Karpas-422 (cell line): ENCODE measurements around the gene SPAG6. TPM values are rescaled to one million over a fixed set of nuclear protein-coding genes. Genes with fewer than 3 reads are reported as not detected.

ENCODE experiments used
- DNase-seq: peaks from one replicate; pipeline ENCODE4 v3.0.0-alpha.2; 2015
- H2AFZ ChIP-seq: fragments of 200-600 bp; sonication (generic); 2 replicates; pipeline ENCODE4 v1.6.1; 2014; ENCODE audit warnings: antibody characterized with exemption, low read length, mixed read lengths
- H3K27ac ChIP-seq: fragments of 200-600 bp; sonication (generic); 2 replicates; pipeline ENCODE4 v1.5.1; 2014; ENCODE audit warnings: mild to moderate bottlenecking, low read length, moderate library complexity
- H3K27me3 ChIP-seq: fragments of 200-600 bp; sonication (generic); 2 replicates; pipeline ENCODE4 v1.6.1; 2014; ENCODE audit warnings: low read length, mixed read lengths
- H3K36me3 ChIP-seq: fragments of 200-600 bp; sonication (generic); 2 replicates; pipeline ENCODE4 v1.6.1; 2014; ENCODE audit warnings: low read length, mixed read lengths; ENCODE audit not compliant: insufficient read depth
- H3K4me1 ChIP-seq: fragments of 200-600 bp; sonication (generic); 2 replicates; pipeline ENCODE4 v1.6.1; 2014; ENCODE audit warnings: mild to moderate bottlenecking, low read length, mixed read lengths
- H3K4me2 ChIP-seq: fragments of 200-600 bp; sonication (generic); 2 replicates; pipeline ENCODE4 v1.6.1; 2014; ENCODE audit warnings: low read length, low read depth, mild to moderate bottlenecking; ENCODE audit not compliant: poor library complexity, severe bottlenecking
- H3K4me3 ChIP-seq: fragments of 200-600 bp; sonication (generic); 2 replicates; pipeline ENCODE4 v1.5.1; 2014; ENCODE audit warnings: mild to moderate bottlenecking, antibody characterized with exemption, low read length, mixed read lengths
- H3K79me2 ChIP-seq: fragments of 200-600 bp; sonication (generic); 2 replicates; pipeline ENCODE4 v1.6.1; 2014; ENCODE audit warnings: mild to moderate bottlenecking, low read length, mixed read lengths
- H3K9ac ChIP-seq: fragments of 200-600 bp; sonication (generic); 2 replicates; pipeline ENCODE4 v1.6.0; 2014; ENCODE audit warnings: low read length
- H3K9me2 ChIP-seq: fragments of 200-600 bp; sonication (generic), shearing (Covaris generic); replicated peaks from 2 replicates; pipeline ENCODE4 v1.6.0; 2014; ENCODE audit warnings: mild to moderate bottlenecking, low read length, moderate library complexity; ENCODE audit not compliant: insufficient read depth
- H3K9me3 ChIP-seq: fragments of 300-700, 200-600 bp; sonication (generic); 2 replicates; pipeline ENCODE4 v1.6.1; 2014; ENCODE audit warnings: low read length, mixed read lengths
- H4K20me1 ChIP-seq: fragments of 200-600 bp; sonication (generic); 2 replicates; pipeline ENCODE4 v1.6.1; 2014; ENCODE audit warnings: mild to moderate bottlenecking, antibody characterized with exemption, low read length, low read depth; ENCODE audit not compliant: insufficient read depth
- total RNA-seq: library from RNA; depleted of rRNA; stranded (reverse); fragments of >200 nt; shearing (Covaris generic); gene quantifications from 2 replicates; pipeline ENCODE4 v1.2.3, GENCODE V29; 2014; ENCODE audit warnings: low replicate concordance

The SPAG6 gene
- total RNA-seq, 1 experiment from 2014 or later, result not detected

GRCh38 chr10:22319980-22320558, 25.2 kb upstream of the SPAG6 start:
- Histone ChIP-seq H3K4me2 (peak overlapping the region; percentile 66), H3K9me2 (no peaks in the 10 kb centered on the region), H3K79me2 (no peaks in the 10 kb centered on the region), H2AFZ (no peak overlapping the region), H3K27me3 (peaks cover 4% of the 10 kb centered on the region; the same call in 1 of the 2 replicates), H3K9ac (peak overlapping the region; percentile 44; the same call in 1 of the 2 replicates), H3K36me3 (no peaks in the 10 kb centered on the region), H3K9me3 (no peaks in the 10 kb centered on the region), H4K20me1 (peaks cover 21% of the 10 kb centered on the region), H3K4me1 (peaks cover 61% of the 10 kb centered on the region), H3K4me3 (peak overlapping the region; percentile 55), H3K27ac (no peak overlapping the region)
- DNase-seq, result peak; percentile 48

GRCh38 chr10:22320591-22321155, 24.6 kb upstream of the SPAG6 start, which contains the start of gene BMI1:
Gene BMI1 (plus strand): TSS chr10:22321099. CDS start chr10:22326450, 5,351 bp downstream.
- Histone ChIP-seq H3K36me3 (no peaks in the 10 kb centered on the region), H3K9me3 (no peaks in the 10 kb centered on the region), H4K20me1 (peaks cover 22% of the 10 kb centered on the region), H3K79me2 (no peaks in the 10 kb centered on the region), H3K4me3 (peak within 1 kb of the TSS; percentile 83), H3K9me2 (no peaks in the 10 kb centered on the region), H3K27ac (no peak within 1 kb of the TSS), H3K4me2 (peak within 1 kb of the TSS; percentile 92), H3K9ac (peak within 1 kb of the TSS; percentile 85), H3K4me1 (peaks cover 56% of the 10 kb centered on the region), H2AFZ (peak within 1 kb of the TSS; percentile 87), H3K27me3 (peaks cover 2% of the 10 kb centered on the region; the same call in 1 of the 2 replicates)
- peak; percentile 71 for DNase-seq

GRCh38 chr10:22321156-22321923, 24.0 kb upstream of the SPAG6 start:
- peaks cover 27% of the 10 kb centered on the region for H4K20me1 ChIP-seq
- H3K9ac ChIP-seq, result peak overlapping the region; percentile 85
- peak overlapping the region; percentile 92 for H3K4me2 ChIP-seq
- no peaks in the 10 kb centered on the region for H3K9me2 ChIP-seq
- H3K4me1 ChIP-seq, result peaks cover 53% of the 10 kb centered on the region
- no peak overlapping the region for H3K27ac ChIP-seq
- no peaks in the 10 kb centered on the region for H3K36me3 ChIP-seq
- H3K27me3 ChIP-seq, result no peaks in the 10 kb centered on the region; the same call in 1 of the 2 replicates
- DNase-seq, result peak; percentile 82
- peak overlapping the region; percentile 71 for H2AFZ ChIP-seq
- H3K9me3 ChIP-seq, result no peaks in the 10 kb centered on the region
- H3K79me2 ChIP-seq, result no peaks in the 10 kb centered on the region
- peak overlapping the region; percentile 75 for H3K4me3 ChIP-seq

- Histone ChIP-seq H3K79me2 (no peaks in the 10 kb centered on the region), H2AFZ (peak overlapping the region; percentile 87; the same call in 1 of the 2 replicates), H3K27ac (no peak overlapping the region), H3K4me1 (peaks cover 50% of the 10 kb centered on the region), H4K20me1 (peaks cover 30% of the 10 kb centered on the region), H3K4me2 (peak overlapping the region; percentile 85), H3K9me2 (no peaks in the 10 kb centered on the region), H3K36me3 (no peaks in the 10 kb centered on the region), H3K27me3 (no peaks in the 10 kb centered on the region; the same call in 1 of the 2 replicates), H3K4me3 (peak overlapping the region; percentile 83), H3K9ac (peak overlapping the region; percentile 78), H3K9me3 (no peaks in the 10 kb centered on the region)
- peak; percentile 59 for DNase-seq
Observed at GRCh38 chr10:22321924-22322640, 23.2 kb upstream of the SPAG6 start.

- H3K4me3 ChIP-seq, result peak overlapping the region; percentile 83
- no peaks in the 10 kb centered on the region for H3K79me2 ChIP-seq
- no peak overlapping the region for H3K27ac ChIP-seq
- H4K20me1 ChIP-seq, result peaks cover 30% of the 10 kb centered on the region
- H2AFZ ChIP-seq, result no peak overlapping the region
- DNase-seq, result no peak
- H3K9ac ChIP-seq, result peak overlapping the region; percentile 78
- peak overlapping the region; percentile 85 for H3K4me2 ChIP-seq
- H3K27me3 ChIP-seq, result no peaks in the 10 kb centered on the region; the same call in 1 of the 2 replicates
- H3K9me2 ChIP-seq, result no peaks in the 10 kb centered on the region
- H3K36me3 ChIP-seq, result peaks cover under 1% of the 10 kb centered on the region; the same call in 1 of the 2 replicates
- no peaks in the 10 kb centered on the region for H3K9me3 ChIP-seq
- peaks cover 44% of the 10 kb centered on the region for H3K4me1 ChIP-seq
Observed at GRCh38 chr10:22322641-22323160, 22.6 kb upstream of the SPAG6 start.

- Histone ChIP-seq H3K79me2 (no peaks in the 10 kb centered on the region), H2AFZ (no peak overlapping the region), H3K4me1 (peaks cover 38% of the 10 kb centered on the region), H3K9me3 (no peaks in the 10 kb centered on the region), H4K20me1 (peaks cover 30% of the 10 kb centered on the region), H3K4me3 (peak overlapping the region; percentile 65; the same call in 1 of the 2 replicates), H3K9ac (no peak overlapping the region), H3K27ac (no peak overlapping the region), H3K27me3 (no peaks in the 10 kb centered on the region; the same call in 1 of the 2 replicates), H3K4me2 (peak overlapping the region; percentile 89), H3K36me3 (peaks cover 4% of the 10 kb centered on the region; the same call in 1 of the 2 replicates), H3K9me2 (no peaks in the 10 kb centered on the region)
- no peak for DNase-seq
Observed at GRCh38 chr10:22323538-22324305, 21.6 kb upstream of the SPAG6 start.

GRCh38 chr10:22324413-22324812, 20.9 kb upstream of the SPAG6 start:
- Histone ChIP-seq H3K4me1 (peaks cover 38% of the 10 kb centered on the region), H3K27me3 (no peaks in the 10 kb centered on the region; the same call in 1 of the 2 replicates), H3K9me3 (no peaks in the 10 kb centered on the region), H3K9me2 (no peaks in the 10 kb centered on the region), H3K4me3 (peak overlapping the region; percentile 65), H3K79me2 (no peaks in the 10 kb centered on the region), H3K36me3 (peaks cover 6% of the 10 kb centered on the region; the same call in 1 of the 2 replicates), H3K27ac (no peak overlapping the region), H4K20me1 (peaks cover 30% of the 10 kb centered on the region), H3K4me2 (peak overlapping the region; percentile 89), H2AFZ (no peak overlapping the region), H3K9ac (peak overlapping the region; percentile 67)
- DNase-seq, result no peak
